Measurements from ENCODE around the gene DISC1. TPM values are rescaled to one million over a fixed set of nuclear protein-coding genes. Genes with fewer than 3 reads are reported as not detected.

DISC1 gene
- total RNA-seq, 1 experiment from 2014 or later: 0.36 TPM

- DNase-seq (ENCODE audit: low read depth, low spot score): no peak
- no peaks in the 10 kb centered on the region for H3K36me3 ChIP-seq (ENCODE audit: control insufficient read depth, insufficient read depth, low read length)
- CTCF ChIA-PET: no interaction called here
- no TSS peak for BruUV-seq (replicated peaks)
- no peaks in the 10 kb centered on the region for H3K9me3 ChIP-seq (ENCODE audit: control insufficient read depth, insufficient read depth, low read depth, low read length)
- no peak overlapping the region for H3K27ac ChIP-seq (ENCODE audit: low read length)
- in situ Hi-C loops (cut with HindIII; ENCODE audit: low pct_unique_long_range_greater_than_20kb, low sequenced_read_pairs): no loop called here
- no peak overlapping the region for H3K4me3 ChIP-seq (ENCODE audit: low read depth in 2 of 2, low read length in 2 of 2)
- no peaks in the 10 kb centered on the region for H3K4me1 ChIP-seq (ENCODE audit: control insufficient read depth, insufficient read depth, low read length)
- POLR2A ChIA-PET: no interaction called here
- intact Hi-C loops (cut with micrococcal nuclease; ENCODE audit: unreplicated experiment): no loop called here
- no peaks in the 10 kb centered on the region for H3K27me3 ChIP-seq (ENCODE audit: control insufficient read depth, insufficient read depth, low read length)
- no peak for ATAC-seq
- TF ChIP-seq TCF7L2 (IDR thresholded peaks at IDR 0.05; ENCODE audit: low read depth, low read length): no peak
- no peak for TF ChIP-seq CTCF (IDR thresholded peaks at IDR 0.05)
- no peak for TF ChIP-seq POLR2AphosphoS5 (IDR thresholded peaks at IDR 0.05; ENCODE audit: low read depth, low read length)
- no peak for TF ChIP-seq REST (IDR thresholded peaks at IDR 0.05; ENCODE audit: insufficient read depth in 1 of 2, low read depth in 2 of 2, low read length in 1 of 2)
- TF ChIP-seq SIN3A (IDR thresholded peaks at IDR 0.05; ENCODE audit: borderline replicate concordance, insufficient read depth, low read depth, low read length): no peak
Observed at GRCh38 chr1:231594123-231594522, 32.5 kb upstream of the DISC1 start.

GRCh38 chr1:231594749-231595148, 31.8 kb upstream of the DISC1 start:
- in situ Hi-C loops (cut with HindIII; ENCODE audit: low pct_unique_long_range_greater_than_20kb, low sequenced_read_pairs): no loop called here
- H3K4me3 ChIP-seq (ENCODE audit: low read depth in 2 of 2, low read length in 2 of 2): no peak overlapping the region
- TF ChIP-seq POLR2AphosphoS5 (IDR thresholded peaks at IDR 0.05; ENCODE audit: low read depth, low read length): no peak
- TF ChIP-seq TCF7L2 (IDR thresholded peaks at IDR 0.05; ENCODE audit: low read depth, low read length): no peak
- no peak for TF ChIP-seq SIN3A (IDR thresholded peaks at IDR 0.05; ENCODE audit: borderline replicate concordance, insufficient read depth, low read depth, low read length)
- no peak for TF ChIP-seq REST (IDR thresholded peaks at IDR 0.05; ENCODE audit: insufficient read depth in 1 of 2, low read depth in 2 of 2, low read length in 1 of 2)
- no peak for TF ChIP-seq CTCF (IDR thresholded peaks at IDR 0.05)
- no peaks in the 10 kb centered on the region for H3K4me1 ChIP-seq (ENCODE audit: control insufficient read depth, insufficient read depth, low read length)
- ATAC-seq (no peak), DNase-seq (ENCODE audit: low read depth, low spot score) (no peak)
- no TSS peak for BruUV-seq (replicated peaks)
- intact Hi-C loops (cut with micrococcal nuclease; ENCODE audit: unreplicated experiment): no loop called here
- H3K27me3 ChIP-seq (ENCODE audit: control insufficient read depth, insufficient read depth, low read length): no peaks in the 10 kb centered on the region
- no peak overlapping the region for H3K27ac ChIP-seq (ENCODE audit: low read length)
- CTCF ChIA-PET: no interaction called here
- POLR2A ChIA-PET: no interaction called here
- H3K9me3 ChIP-seq (ENCODE audit: control insufficient read depth, insufficient read depth, low read depth, low read length): no peaks in the 10 kb centered on the region
- H3K36me3 ChIP-seq (ENCODE audit: control insufficient read depth, insufficient read depth, low read length): no peaks in the 10 kb centered on the region
